ENCODE results near the gene DMPK.

The DMPK gene

DNA sequence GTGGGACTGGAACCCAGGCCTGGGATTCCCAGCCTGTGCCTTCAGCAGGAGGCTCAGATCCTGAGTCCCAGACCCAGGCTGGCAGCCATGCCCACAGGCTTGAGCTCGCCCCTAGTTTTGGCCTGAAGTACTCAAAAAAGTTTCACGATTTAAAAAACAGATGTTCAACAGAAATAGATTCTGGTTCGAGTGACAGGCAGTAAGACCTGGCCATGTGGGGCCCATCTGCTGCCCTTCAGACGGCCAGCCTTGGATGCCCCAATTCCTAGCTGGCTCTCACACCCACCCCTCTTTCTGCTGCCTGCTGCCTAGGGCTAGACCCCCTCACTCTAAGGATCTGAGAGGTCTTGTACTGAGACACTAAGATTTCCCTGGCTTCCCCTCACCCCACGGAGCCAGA, 2.8 kb upstream of the DMPK start:
- no peak for DNase-seq (ENCODE audit: low spot score)

DNA sequence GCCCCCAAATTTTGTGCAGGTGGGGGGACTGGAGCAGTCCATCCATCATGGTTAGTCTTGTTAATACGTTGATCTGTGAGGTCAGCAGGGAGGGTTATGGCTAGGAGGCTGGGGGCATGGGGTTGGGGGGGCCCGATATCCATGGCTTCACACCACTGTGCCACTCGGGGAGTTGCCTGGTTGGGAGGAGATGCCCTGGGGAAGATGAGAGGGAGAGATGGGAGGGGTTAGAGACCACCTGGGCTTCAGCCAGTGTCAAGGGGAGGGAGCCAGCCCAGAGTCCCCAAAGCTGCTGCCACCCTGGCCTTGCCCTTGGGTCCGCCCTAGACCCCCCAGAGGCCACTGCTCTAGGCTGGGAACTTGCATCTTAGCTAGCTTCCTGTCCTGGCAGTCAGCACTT, 1.8 kb upstream of the DMPK start:
- DNase-seq (ENCODE audit: low spot score): no peak

DNA sequence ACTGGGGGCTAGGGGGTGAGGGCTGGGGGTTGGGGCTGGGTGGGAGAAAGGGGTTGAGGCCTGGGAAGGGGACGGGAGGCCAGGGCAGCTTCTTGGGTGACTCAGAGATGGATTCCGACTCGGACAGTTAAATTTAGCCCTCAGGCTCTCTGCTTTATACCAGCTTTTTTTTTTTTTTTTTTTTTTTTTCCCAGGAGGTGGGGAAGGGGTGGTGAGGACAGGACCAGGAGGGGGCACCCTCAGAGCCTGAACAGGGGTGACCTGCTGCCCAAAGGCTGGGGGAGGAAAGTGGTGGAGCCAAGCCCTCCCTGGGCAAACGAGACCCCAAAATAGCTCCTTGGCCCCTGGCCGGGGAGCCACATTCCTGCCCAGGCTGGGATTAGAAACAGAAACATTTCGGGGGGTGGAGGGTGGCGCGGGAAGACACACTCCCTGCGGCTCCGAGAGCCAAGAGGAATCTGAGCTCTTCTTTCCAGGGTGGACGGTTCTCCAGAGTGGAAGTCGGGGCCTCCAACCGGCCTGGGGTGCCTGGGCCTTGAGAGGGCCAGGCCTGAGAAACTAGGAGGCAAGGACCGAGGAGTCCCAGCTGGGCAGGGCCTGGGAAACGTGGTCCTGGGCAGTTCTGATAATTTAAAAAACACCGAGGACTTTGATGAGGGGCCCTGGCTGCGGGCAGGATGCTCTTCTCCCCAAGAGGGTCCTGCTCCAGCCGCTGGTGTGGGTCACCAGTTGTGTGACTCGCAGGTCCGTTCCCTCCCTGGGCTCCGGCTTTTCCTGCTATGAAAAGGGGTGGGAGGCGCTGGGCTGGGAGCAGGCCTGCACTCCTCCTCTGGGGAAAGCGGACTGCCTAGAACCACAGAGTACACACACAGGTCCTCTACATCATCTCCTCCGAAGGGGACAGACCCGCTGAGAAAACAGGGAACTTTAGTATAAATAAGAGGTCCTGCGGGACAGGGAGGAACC, 813 bp upstream of the DMPK start:
- no peak for DNase-seq (ENCODE audit: low spot score)

DNA sequence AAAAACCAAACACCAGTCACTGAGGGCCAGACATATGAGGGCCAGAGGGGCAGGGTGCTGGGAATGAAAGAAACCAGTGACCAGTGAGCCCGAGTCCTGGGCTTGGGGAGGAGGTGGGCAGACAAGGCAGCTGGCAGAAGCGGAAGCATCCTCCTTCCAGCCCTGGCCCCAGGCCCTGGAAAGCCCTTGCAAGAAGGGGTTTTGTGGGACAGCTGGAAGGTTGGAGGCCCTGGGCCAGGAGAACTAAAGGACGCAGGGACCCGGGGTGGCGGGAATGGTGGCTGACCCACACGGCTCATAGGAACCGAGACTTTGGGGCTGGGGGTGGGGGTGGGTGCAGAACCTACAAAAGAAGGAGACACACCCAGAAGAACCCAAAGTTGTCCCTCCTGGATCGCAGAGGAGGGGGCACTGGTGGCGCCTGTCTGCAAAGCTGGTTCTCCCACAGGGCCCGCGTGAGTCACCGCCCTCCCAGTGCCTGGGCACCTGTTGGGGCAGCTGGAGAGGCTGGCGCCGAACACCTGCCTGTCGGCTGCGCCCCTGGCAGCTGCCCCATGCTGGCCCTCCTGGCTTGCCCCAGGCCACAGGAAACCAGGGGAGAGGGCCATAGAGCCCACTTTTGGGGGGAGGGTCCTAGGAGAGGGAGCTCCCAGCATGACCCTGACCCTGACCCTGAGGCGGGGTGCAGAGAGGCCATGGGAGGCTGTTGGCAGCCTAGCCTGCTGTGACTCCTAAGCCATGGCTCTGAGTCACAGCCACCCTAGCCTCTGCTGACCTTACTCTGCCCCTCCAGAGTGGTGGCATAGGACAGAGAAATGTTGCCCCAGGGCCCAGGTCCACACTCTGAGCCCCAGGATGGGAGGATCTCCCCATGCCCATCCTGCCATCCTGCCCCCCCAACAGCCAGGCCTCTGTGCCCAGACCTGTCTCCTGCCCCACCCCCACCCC, 802 bp downstream of the DMPK start:
- DNase-seq (ENCODE audit: low spot score): peak; percentile 33

DNA sequence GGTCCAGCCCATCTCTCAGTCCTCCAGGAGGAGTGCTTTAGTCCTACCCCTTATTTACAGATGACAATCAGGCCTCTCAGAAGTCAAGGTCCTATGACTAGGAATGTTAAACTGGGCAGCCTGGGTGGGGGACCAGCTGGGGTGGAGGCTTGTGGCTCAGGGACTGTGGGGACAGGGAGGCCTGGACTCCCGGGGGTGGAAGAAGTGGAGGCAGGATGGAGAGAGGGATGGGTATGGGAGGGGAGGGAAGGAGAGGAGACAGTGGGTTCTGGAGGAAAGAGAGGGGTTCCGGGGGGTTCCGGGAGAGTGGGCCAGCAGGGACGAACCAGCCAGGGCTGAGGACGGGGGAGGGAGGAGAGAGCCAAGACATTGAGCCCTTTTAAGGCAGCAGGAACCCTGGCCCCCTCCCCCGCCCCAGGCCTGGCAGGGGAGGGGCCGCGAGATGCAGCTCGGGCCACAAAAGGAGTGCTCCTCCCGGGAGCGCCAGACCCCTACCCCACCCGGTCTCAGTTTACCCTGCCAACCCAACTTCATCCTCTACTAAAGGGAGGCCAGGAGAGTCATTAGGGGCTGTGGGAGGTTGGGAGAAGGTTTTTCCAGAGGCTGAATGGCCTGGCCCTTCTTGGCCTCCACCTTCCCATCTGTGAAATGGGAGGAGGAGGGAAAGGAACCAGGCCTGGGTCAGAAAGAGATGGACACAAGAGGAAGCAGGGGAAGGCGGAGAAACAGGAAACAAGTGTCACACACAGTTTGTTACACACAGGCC, 1.7 kb downstream of the DMPK start:
- DNase-seq (ENCODE audit: low spot score): no peak

DNA sequence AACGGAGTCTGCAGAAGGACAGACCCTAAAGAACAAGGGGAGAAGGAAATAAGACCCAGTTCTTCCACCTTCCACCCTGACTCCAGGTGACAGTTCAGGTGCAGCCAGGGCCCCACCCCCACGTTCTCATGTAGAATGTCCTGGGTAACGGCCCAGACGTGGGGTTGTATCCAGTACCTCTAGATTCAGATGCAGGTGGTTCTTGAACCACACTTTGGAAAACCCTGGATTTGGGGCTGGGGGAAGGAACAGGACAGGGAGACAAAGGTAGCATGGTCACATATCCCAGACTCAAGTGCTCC, 2.2 kb downstream of the DMPK start:
- DNase-seq (ENCODE audit: low spot score): no peak

DNA sequence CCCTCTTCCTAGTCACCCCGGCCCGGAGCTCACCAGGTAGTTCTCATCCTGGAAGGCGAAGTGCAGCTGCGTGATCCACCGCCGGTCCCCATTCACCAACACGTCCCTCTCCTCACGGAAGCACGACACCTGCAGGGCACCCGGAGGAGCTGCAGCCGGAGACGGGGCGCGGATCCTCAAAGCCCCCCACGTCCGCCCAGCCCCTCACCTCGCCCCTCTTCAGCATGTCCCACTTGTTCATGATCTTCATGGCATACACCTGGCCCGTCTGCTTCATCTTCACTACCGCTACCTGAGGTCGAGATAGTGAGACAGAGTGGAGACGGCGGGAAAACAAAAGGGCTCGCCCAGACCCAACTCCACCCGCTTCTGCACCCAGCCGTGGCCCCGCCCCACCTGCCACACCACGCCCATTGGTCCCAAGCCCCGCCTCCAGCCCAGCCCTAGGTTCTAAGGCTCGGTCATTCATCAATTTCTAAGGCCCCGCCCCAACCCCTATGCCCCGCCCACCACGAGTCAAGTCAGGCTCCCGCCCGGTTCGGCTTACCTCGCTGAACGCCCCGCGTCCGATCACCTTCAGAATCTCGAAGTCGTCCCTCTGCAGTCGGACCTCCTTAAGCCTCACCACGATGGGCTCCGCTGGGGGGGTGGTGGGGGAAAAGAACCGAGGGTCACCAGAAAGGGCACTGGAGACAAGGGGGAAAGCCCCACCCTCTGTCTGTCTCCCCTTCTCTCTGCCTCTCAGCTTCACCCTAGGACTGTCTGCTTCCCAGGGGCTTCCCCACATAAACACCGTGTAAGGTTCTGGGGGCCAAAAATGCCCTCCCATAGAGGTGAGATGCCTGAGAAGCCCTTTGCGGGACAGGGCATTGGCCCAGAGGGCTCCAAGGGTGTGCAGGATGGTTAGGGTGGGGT, 2.8 kb downstream of the DMPK start:
- peak; percentile 92 for DNase-seq (ENCODE audit: low spot score)

DNA sequence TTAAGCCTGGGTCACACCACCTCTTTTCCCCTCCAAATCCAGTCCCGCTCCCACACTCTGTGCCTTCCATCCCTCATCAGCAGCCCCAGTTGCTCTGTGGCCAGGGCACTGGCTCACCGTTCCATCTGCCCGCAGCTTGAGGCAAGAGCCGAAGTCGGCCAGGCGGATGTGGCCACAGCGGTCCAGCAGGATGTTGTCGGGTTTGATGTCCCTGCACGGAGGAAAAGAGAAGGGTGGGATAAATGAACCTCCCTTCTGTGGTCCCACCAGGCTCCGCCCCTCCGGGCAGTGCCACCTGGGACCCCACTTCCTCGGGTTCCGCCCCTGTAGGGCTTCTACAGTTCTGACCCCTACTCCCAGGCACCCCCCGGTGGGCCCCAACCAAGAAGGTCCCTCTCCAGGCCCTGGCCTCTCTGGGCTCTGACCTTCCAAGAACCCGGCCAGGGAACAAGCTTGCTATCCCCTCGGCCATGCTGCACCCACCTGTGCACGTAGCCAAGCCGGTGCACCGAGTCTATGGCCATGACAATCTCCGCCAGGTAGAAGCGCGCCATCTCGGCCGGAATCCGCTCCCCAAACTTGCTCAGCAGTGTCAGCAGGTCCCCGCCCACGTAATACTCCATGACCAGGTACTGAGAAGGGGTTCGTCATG, 4.2 kb downstream of the DMPK start:
- DNase-seq (ENCODE audit: low spot score): no peak

DNA sequence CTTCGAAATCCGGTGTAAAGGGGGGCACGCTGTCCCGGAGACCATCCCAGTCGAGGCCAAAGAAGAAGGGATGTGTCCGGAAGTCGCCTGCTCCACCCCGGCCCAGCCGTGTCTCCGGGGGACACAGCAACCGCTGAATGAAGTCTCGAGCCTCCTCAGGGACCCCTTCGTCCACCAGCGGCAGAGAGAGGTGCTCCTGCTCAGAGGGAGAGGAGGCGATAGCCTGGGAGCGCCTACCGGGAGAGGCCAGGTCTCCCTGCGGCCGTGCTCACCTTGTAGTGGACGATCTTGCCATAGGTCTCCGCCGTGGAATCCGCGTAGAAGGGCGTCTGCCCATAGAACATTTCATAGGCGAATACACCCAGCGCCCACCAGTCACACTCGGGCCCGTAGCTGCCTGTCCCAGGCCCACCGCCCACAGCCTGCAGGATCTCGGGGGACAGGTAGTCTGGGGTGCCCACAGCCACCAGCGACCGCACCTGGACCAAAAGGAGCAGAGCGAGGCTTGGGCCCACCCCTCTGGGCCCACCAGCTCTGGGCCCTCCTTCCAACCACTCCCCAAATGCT, 4.8 kb downstream of the DMPK start:
- no peak for DNase-seq (ENCODE audit: low spot score)

DNA sequence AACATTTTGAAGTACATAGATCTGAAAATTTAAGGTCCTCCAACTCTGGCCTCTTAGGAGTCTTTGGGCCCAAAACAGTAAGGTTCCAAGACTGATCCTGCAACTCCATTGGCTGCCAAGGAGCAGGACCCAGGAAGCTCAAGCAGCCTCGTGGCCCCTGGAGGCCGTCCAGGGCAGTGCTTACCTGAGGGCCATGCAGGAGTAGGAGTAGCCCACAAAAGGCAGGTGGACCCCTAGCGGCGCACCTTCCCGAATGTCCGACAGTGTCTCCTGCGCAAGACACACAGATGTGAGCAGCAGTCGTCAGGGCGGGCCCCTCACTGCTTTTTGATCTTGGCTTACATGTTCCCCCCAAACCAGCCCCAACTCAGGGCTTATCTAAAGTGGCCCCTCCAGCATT, 7.5 kb downstream of the DMPK start:
- no peak for DNase-seq (ENCODE audit: low spot score)

DNA sequence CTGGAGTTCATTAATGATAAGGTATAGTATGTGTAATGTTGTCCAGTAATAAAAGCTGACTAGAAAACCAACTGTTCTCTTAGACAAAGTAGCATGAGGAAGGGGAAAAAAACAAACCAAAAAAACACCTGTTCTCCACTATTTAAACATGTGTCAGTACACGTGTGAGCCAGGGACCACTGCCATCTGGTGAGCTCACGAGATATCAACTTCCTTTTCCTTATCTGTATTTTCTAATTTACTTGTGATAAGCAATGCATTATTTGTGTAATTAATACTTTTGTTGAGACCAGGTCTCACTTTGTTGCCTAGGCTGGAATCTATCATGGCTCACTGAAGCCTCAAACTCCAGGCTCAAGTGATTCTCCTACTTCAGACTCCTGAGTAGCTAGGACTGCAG, 8.9 kb downstream of the DMPK start:
- DNase-seq (ENCODE audit: low spot score): peak; percentile 82

DNA sequence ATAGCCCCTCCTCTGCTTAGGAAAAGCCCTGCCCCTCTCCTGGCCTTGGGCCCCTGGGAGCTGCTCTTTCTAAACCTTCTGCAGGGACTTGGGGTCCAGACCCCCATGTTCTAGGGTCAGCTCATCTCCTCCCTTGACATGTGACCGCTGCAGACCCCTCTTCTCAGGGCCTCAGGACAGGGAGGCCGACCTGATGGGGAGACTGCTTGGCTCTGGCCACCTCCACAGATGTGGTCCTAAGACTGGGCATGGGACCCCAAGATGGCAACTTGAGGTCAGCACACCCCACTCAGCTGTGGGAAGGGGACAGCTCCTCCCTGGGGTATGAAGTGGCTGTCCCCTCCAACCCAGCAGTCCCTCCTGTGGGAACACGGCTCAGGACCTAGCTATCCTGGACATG, 9.4 kb downstream of the DMPK start:
- DNase-seq (ENCODE audit: low spot score): no peak

DNA sequence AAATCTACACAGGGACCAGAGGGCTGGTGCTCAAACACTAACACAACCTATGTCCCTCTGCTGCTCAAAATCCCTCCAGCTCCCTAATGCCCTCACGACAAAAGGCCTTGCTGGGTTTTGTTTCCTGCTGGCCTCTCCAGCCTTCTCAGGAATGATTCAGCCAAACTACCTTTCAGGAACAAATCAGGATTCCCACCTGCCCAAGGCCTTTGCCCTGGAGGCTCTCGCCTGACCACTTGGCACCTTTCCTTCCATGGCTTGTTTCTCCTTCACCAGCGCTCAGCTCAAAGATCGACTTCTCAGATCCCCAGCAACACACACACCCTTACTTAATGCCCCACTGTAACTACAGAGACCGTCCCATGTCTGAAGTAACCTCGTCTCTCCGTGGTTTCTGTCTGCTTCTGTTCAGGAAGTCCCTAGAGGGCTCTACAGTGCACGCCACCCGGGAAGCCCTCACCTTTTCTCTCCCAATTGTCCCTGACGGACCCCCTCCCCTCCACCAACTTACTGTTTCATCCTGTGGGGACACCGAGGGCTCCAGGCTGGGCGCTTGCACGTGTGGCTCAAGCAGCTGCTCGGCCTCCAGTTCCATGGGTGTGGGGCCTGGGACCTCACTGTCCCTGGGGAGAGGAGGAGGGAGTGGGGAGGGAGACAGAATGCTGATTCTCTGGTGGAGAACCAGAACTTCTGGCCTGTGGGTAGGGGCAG, 10.0 kb downstream of the DMPK start:
- peak; percentile 36 for DNase-seq (ENCODE audit: low spot score)

DNA sequence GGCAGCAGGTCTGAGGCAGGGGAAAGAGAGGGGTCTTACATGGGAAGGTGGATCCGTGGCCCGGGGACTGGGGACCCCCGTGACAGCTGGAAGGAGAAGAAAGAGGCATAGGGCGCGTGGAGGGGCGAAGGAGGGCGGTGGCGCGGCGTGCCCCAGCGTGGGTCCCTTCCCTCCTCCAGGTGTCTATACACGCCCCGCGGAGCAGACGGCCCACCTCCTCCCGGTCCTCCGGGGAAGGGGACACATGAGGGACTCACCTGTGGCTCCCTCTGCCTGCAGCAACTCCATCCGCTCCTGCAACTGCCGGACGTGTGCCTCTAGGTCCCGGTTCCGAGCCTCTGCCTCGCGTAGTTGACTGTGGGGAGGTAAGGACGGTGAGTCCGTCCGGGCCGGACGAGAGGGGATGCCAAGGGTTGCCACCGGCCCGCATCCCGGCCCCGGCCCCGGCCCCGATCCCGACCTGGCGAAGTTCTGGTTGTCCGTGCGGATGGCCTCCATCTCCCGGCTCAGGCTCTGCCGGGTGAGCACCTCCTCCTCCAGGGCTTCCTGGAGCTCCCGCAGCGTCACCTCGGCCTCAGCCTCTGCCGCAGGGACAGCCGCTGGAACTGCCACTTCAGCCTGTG, 10.9 kb downstream of the DMPK start:
- DNase-seq (ENCODE audit: low spot score): no peak

DNA sequence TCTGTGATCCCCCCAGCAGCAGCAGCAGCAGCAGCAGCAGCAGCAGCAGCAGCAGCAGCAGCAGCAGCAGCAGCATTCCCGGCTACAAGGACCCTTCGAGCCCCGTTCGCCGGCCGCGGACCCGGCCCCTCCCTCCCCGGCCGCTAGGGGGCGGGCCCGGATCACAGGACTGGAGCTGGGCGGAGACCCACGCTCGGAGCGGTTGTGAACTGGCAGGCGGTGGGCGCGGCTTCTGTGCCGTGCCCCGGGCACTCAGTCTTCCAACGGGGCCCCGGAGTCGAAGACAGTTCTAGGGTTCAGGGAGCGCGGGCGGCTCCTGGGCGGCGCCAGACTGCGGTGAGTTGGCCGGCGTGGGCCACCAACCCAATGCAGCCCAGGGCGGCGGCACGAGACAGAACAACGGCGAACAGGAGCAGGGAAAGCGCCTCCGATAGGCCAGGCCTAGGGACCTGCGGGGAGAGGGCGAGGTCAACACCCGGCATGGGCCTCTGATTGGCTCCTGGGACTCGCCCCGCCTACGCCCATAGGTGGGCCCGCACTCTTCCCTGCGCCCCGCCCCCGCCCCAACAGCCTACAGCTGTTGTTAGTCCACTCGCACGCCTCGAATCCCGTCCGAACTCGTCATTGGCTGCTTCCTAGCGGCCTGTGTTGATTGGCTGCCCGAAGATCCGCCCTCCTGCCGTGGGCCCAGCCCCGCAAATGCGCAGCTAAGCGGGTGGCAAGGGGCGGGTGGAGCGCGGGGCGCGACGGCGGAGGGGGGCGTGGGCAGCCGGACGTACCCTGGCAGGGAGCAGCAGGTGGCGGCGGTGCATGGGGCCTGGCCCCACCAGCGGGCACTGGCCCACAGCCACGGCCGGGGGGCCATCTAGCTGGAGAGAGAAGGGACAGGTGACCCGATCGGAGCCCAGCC, 11.8 kb downstream of the DMPK start:
- DNase-seq (ENCODE audit: low spot score): peak; percentile 96

DNA sequence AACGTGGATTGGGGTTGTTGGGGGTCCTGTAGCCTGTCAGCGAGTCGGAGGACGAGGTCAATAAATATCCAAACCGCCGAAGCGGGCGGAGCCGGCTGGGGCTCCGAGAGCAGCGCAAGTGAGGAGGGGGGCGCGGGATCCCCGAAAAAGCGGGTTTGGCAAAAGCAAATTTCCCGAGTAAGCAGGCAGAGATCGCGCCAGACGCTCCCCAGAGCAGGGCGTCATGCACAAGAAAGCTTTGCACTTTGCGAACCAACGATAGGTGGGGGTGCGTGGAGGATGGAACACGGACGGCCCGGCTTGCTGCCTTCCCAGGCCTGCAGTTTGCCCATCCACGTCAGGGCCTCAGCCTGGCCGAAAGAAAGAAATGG, 12.5 kb downstream of the DMPK start:
- peak; percentile 73 for DNase-seq (ENCODE audit: low spot score)

DNA sequence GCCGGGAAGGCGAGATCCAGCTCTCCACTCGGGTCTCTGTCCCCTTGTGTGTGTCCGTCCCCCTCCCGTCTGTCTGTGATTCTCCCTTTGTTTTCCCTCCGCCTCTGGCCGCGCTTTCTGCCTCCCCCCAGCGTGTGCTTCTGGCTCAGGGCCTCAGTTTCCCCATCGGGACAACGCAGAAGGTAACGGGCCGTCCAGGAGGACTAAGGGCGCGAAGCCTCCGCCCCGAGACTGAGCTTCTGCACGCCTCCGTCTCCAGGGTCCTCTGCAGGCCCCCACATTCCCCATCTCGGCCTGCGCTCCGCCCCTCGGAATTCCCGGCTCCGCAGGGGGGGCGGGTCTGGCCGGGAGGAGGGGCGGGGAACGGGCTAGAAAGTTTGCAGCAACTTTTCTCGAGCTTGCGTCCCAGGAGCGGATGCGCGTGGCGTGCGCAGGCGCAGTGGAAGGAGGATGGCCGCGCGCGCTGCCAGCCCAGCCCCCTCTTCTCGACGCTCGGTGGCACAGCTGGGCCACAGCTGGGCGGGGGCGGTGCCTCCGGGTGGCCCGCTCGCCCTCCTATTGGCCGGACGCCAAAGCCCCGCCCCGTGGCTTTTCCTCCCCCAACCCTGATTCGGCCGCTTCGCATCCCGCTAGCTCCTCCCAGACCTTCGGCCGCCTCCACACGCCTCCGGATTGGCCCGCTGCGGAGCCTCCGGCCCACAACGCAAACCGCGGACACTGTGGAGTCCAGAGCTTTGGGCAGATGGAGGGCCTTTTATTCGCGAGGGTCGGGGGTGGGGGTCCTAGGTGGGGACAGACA, 13.1 kb downstream of the DMPK start, which contains the start of gene SIX5:
SIX5 (minus strand) TSS at position 269 of the 799 bp plus-strand sequence. CDS start 408 bp downstream, outside the sequence.
- peak; percentile 97 for DNase-seq (ENCODE audit: low spot score)
